ENCODE results near the gene PAK1IP1. TPM values are rescaled to one million over a fixed set of nuclear protein-coding genes. Genes with fewer than 3 reads are reported as not detected.
"Not testable (repeated sequence)": the region's sequence is repeated elsewhere in the genome, so short reads cannot be mapped to it uniquely, and the experiment has no call there.

The PAK1IP1 gene
- polyA plus RNA-seq, 1 donor from 2014 or later: 30.4 TPM

GRCh38 chr6:10658910-10659698 lies 35.7 kb upstream of the PAK1IP1 start:
- Histone ChIP-seq H3K4me2 (ENCODE audit: low read length) (no peak overlapping the region), H3K27me3 (ENCODE audit: insufficient read depth, low read depth, low read length) (no peaks in the 10 kb centered on the region), H3K9me3 (ENCODE audit: low read length) (no peaks in the 10 kb centered on the region), H3F3A (ENCODE audit: insufficient read depth, low read length, poor library complexity, severe bottlenecking) (no peaks in the 10 kb centered on the region), H3K36me3 (ENCODE audit: insufficient read depth, low read length) (no peaks in the 10 kb centered on the region), H2AFZ (ENCODE audit: low read depth, low read length) (no peak overlapping the region), H3K79me2 (replicated peaks; ENCODE audit: insufficient read depth, low read length) (no peaks in the 10 kb centered on the region), H4K20me1 (ENCODE audit: insufficient read depth) (no peaks in the 10 kb centered on the region), H3K27ac (ENCODE audit: low read length) (no peak overlapping the region), H3K9ac (ENCODE audit: low read length) (no peak overlapping the region), H3K9me2 (ENCODE audit: insufficient read depth, low read length) (no peaks in the 10 kb centered on the region), H3K4me3 (ENCODE audit: low read length) (peak overlapping the region; percentile 51)
- TF ChIP-seq REST (IDR thresholded peaks at IDR 0.05; ENCODE audit: borderline replicate concordance) (no peak), SMC3 (conservative IDR thresholded peaks at IDR 0.05; ENCODE audit: poor library complexity) (no peak), CTCF (IDR thresholded peaks at IDR 0.05; ENCODE audit: poor library complexity, severe bottlenecking) (no peak), EP300 (conservative IDR thresholded peaks at IDR 0.05; ENCODE audit: poor library complexity, severe bottlenecking) (no peak)

- Histone ChIP-seq H2AFZ (ENCODE audit: low read depth, low read length) (no peak overlapping the region), H3K9me3 (ENCODE audit: low read length) (no peaks in the 10 kb centered on the region), H3K27me3 (ENCODE audit: insufficient read depth, low read depth, low read length) (no peaks in the 10 kb centered on the region), H4K20me1 (ENCODE audit: insufficient read depth) (no peaks in the 10 kb centered on the region), H3K79me2 (replicated peaks; ENCODE audit: insufficient read depth, low read length) (no peaks in the 10 kb centered on the region), H3K9me2 (ENCODE audit: insufficient read depth, low read length) (no peaks in the 10 kb centered on the region), H3K36me3 (ENCODE audit: insufficient read depth, low read length) (no peaks in the 10 kb centered on the region), H3F3A (ENCODE audit: insufficient read depth, low read length, poor library complexity, severe bottlenecking) (no peaks in the 10 kb centered on the region), H3K4me2 (ENCODE audit: low read length) (no peak overlapping the region), H3K4me3 (ENCODE audit: low read length) (peak overlapping the region; percentile 51), H3K9ac (ENCODE audit: low read length) (no peak overlapping the region), H3K27ac (ENCODE audit: low read length) (no peak overlapping the region)
- no peak for TF ChIP-seq SMC3 (conservative IDR thresholded peaks at IDR 0.05; ENCODE audit: poor library complexity)
- TF ChIP-seq MXI1 (conservative IDR thresholded peaks at IDR 0.05; ENCODE audit: poor library complexity, severe bottlenecking): no peak
- no peak for TF ChIP-seq REST (IDR thresholded peaks at IDR 0.05; ENCODE audit: borderline replicate concordance)
Observed at GRCh38 chr6:10659699-10660348, 34.9 kb upstream of the PAK1IP1 start.

- H2AFZ ChIP-seq (ENCODE audit: low read depth, low read length); H3K9me2 ChIP-seq (ENCODE audit: insufficient read depth, low read length): not testable (repeated sequence)
- H3K4me3 ChIP-seq (ENCODE audit: low read length): peak overlapping the region; percentile 51
Observed at GRCh38 chr6:10660431-10661191, 34.2 kb upstream of the PAK1IP1 start.

More at GRCh38 chr6:10660431-10661191, 34.2 kb upstream of the PAK1IP1 start:
- not testable (repeated sequence) for H3K79me2 ChIP-seq (replicated peaks; ENCODE audit: insufficient read depth, low read length); H3K9me3 ChIP-seq (ENCODE audit: low read length); H3F3A ChIP-seq (ENCODE audit: insufficient read depth, low read length, poor library complexity, severe bottlenecking); H4K20me1 ChIP-seq (ENCODE audit: insufficient read depth); H3K4me2 ChIP-seq (ENCODE audit: low read length); H3K27ac ChIP-seq (ENCODE audit: low read length); H3K36me3 ChIP-seq (ENCODE audit: insufficient read depth, low read length); H3K9ac ChIP-seq (ENCODE audit: low read length); H3K27me3 ChIP-seq (ENCODE audit: insufficient read depth, low read depth, low read length)

Measured in neural cell (in vitro differentiated cells).